K562 (cell line): ENCODE data around the gene NDFIP1. TPM values are rescaled to one million over a fixed set of nuclear protein-coding genes. Genes with fewer than 3 reads are reported as not detected.

Experiments used
- ATAC-seq: fragments of 200-7000 bp; cut with Tn5 transposase; 3 replicates; pipeline ENCODE4 v1.9.1; 2020; ENCODE audit warnings: moderate library complexity
- BruUV-seq: library from RNA; stranded (reverse); fragments of 400-500 nt; replicated peaks from 2 replicates; lab custom pipeline; 2021; lab: Mats Ljungman, UMichigan
- CTCF ChIA-PET: fragments of 300-600 bp; formaldehyde crosslinking; extraction: SDS; loops from one replicate; lab custom pipeline; 2021; ENCODE audit warnings: low intra/inter-chr PET ratio; lab: Yijun Ruan, JAX
- POLR2A ChIA-PET: fragments of 300-600, 350-650 bp; sonication (Branson Sonifier 250); formaldehyde crosslinking; extraction: SDS; loops from one replicate; lab custom pipeline; 2021; ENCODE audit warnings: antibody characterized with exemption, inconsistent platforms; lab: Yijun Ruan, JAX
- DNase-seq, 4 experiments: peaks; one replicate each; pipeline versions ENCODE4 v3.0.0 to v3.0.0-alpha.2; 2011 to 2018; ENCODE audit warnings: low spot score in 3 of 4, mixed read lengths in 3 of 4; ENCODE audit errors: extremely low read depth in 1 of 4
- FAIRE-seq: peaks from 2 replicates; lab custom pipeline; 2011; peaks lifted over from hg19 to GRCh38; lab: Jason Lieb, UNC
- H2AFZ ChIP-seq: 2 replicates; pipeline ENCODE4 v1.6.0; 2011; ENCODE audit warnings: low read depth, low read length, control low read depth, inconsistent platforms
- H3K27ac ChIP-seq: fragments of 200-600 bp; 3 replicates; pipeline ENCODE4 v1.8.0; 2011; ENCODE audit warnings: low read depth, mild to moderate bottlenecking, control low read depth, inconsistent platforms, low read length, moderate library complexity, mixed read lengths; ENCODE audit errors: extremely low read depth
- H3K27me3 ChIP-seq, 2 experiments: fragments of 300-600 bp in 1 of 2; 2 replicates in 1 of 2; 3 replicates in 1 of 2; pipeline versions ENCODE4 v1.6.0 to v1.8.0; 2011; ENCODE audit warnings: inconsistent platforms in 2 of 2, low read length in 2 of 2, mild to moderate bottlenecking in 1 of 2, mixed read lengths in 1 of 2, moderate library complexity in 1 of 2; ENCODE audit not compliant: control insufficient read depth in 2 of 2, insufficient read depth in 2 of 2
- H3K36me3 ChIP-seq: fragments of 300-600 bp; 3 replicates; pipeline ENCODE4 v1.8.0; 2011; ENCODE audit warnings: mild to moderate bottlenecking, low read length, inconsistent platforms; ENCODE audit not compliant: control insufficient read depth, insufficient read depth
- H3K4me1 ChIP-seq, 2 experiments: fragments of 200-600 bp in 1 of 2; replicated peaks in 1 of 2; 2 replicates in 1 of 2; 3 replicates in 1 of 2; pipeline versions ENCODE4 v1.5.1 to v1.8.0; 2011; ENCODE audit warnings: inconsistent platforms in 2 of 2, low read length in 2 of 2, mild to moderate bottlenecking in 1 of 2, mixed read lengths in 1 of 2, moderate library complexity in 1 of 2; ENCODE audit not compliant: control insufficient read depth in 2 of 2, insufficient read depth in 2 of 2
- H3K4me2 ChIP-seq: 2 replicates; pipeline ENCODE4 v1.6.1; 2011; ENCODE audit warnings: low read length, control low read depth, inconsistent platforms, mixed read lengths; ENCODE audit not compliant: insufficient read depth
- H3K4me3 ChIP-seq: fragments of 200-600 bp; sonication (generic), shearing (Covaris generic); 2 replicates; pipeline ENCODE4 v1.5.1; 2016; ENCODE audit warnings: control low read depth, inconsistent platforms
- H3K79me2 ChIP-seq: fragments of 200-600 bp; 3 replicates; pipeline ENCODE4 v1.8.0; 2011; ENCODE audit warnings: low read length, inconsistent platforms; ENCODE audit not compliant: control insufficient read depth, insufficient read depth
- H3K9ac ChIP-seq, 2 experiments: 2 replicates each; pipeline versions ENCODE4 v1.6.0 to v1.6.1; 2011; ENCODE audit warnings: low read depth in 2 of 2, low read length in 2 of 2, control low read depth in 1 of 2, inconsistent platforms in 1 of 2, mild to moderate bottlenecking in 1 of 2, mixed read lengths in 1 of 2; ENCODE audit not compliant: insufficient read depth in 1 of 2
- H3K9me1 ChIP-seq: one replicate; pipeline ENCODE4 v1.6.0; 2011; ENCODE audit warnings: inconsistent platforms, mild to moderate bottlenecking, low read length, moderate library complexity; ENCODE audit not compliant: control insufficient read depth, insufficient read depth
- H3K9me3 ChIP-seq: replicated peaks from 2 replicates; pipeline ENCODE4 v1.5.1; 2011; ENCODE audit warnings: low read depth, low read length, inconsistent platforms; ENCODE audit not compliant: control insufficient read depth, insufficient read depth
- H4K20me1 ChIP-seq: replicated peaks from 2 replicates; pipeline ENCODE4 v1.6.1; 2011; ENCODE audit warnings: low read length, inconsistent platforms, mixed read lengths; ENCODE audit not compliant: control insufficient read depth, insufficient read depth
- CREB1 ChIP-seq, 2 experiments: sonication (generic) in 1 of 2; formaldehyde crosslinking in 1 of 2; IDR thresholded peaks; 2 replicates each; pipeline versions ENCODE4 v1.6.1 to v1.8.0; 2012 to 2022; ENCODE audit warnings: inconsistent platforms in 1 of 2, mild to moderate bottlenecking in 1 of 2, missing genetic modification reagents in 1 of 2, moderate library complexity in 1 of 2
- GTF2A2 ChIP-seq: IDR thresholded peaks from 2 replicates; pipeline ENCODE4 v1.6.1; 2016; ENCODE audit warnings: mild to moderate bottlenecking, missing genetic modification characterization, missing compliant biosample characterization
- JUNB ChIP-seq: fragments of 450-650 bp; formaldehyde crosslinking; conservative IDR thresholded peaks from 2 replicates; pipeline ENCODE4 v1.4.0; 2020; ENCODE audit warnings: mild to moderate bottlenecking
- MCM5 ChIP-seq: fragments of 450-650 bp; IDR thresholded peaks from 2 replicates; pipeline ENCODE4 v1.6.1; 2016; ENCODE audit warnings: low read depth
- PRMT5 ChIP-seq: sonication (generic); formaldehyde crosslinking; IDR thresholded peaks from 2 replicates; pipeline ENCODE4 v1.5.0; 2020; ENCODE audit warnings: missing genetic modification reagents
- RB1 ChIP-seq: fragments of 450-650 bp; IDR thresholded peaks from 2 replicates; pipeline ENCODE4 v1.6.1; 2017; ENCODE audit warnings: low read depth, mild to moderate bottlenecking
- SP2 ChIP-seq: IDR thresholded peaks from 2 replicates; pipeline ENCODE4 v1.6.1; 2011; ENCODE audit warnings: mild to moderate bottlenecking, low read depth, low read length, moderate library complexity; ENCODE audit not compliant: poor library complexity, severe bottlenecking; ENCODE audit errors: extremely low read depth
- TAF9B ChIP-seq: fragments of 450-650 bp; IDR thresholded peaks from 2 replicates; pipeline ENCODE4 v1.6.1; 2018; ENCODE audit warnings: mild to moderate bottlenecking; ENCODE audit not compliant: partially characterized antibody
- ZKSCAN3 ChIP-seq: fragments of 250-450 bp; sonication (Bioruptor Pico); IDR thresholded peaks from 2 replicates; pipeline ENCODE4 v1.4.0; 2020
- ZNF140 ChIP-seq: fragments of 250-450 bp; sonication (Bioruptor Pico); IDR thresholded peaks from 2 replicates; pipeline ENCODE4 v1.8.0; 2021; ENCODE audit warnings: moderate library complexity, mild to moderate bottlenecking, inconsistent platforms
- ZNF146 ChIP-seq: IDR thresholded peaks from one replicate; pipeline ENCODE4 v1.6.1; 2018; ENCODE audit warnings: missing compliant biosample characterization; ENCODE audit not compliant: unreplicated experiment
- WGBS: fragments of 100-300 bp; shearing (Covaris generic); methylation state at CpG from one replicate; pipeline ENCODE4 v1.1.6; 2016; ENCODE audit warnings: low coverage, mixed read lengths; ENCODE audit not compliant: insufficient coverage; ENCODE audit errors: missing lambda C conversion rate; 5-methylcytosine and 5-hydroxymethylcytosine counted together
- in situ Hi-C: fragments of 300-500 bp; cut with MboI; formaldehyde crosslinking; loops from 4 replicates; pipeline ENCODE4 v1.15.0; 2018; ENCODE audit warnings: inconsistent platforms, mixed read lengths
- intact Hi-C: fragments of 100-400 bp; cut with micrococcal nuclease; formaldehyde crosslinking; loops from 2 replicates; pipeline ENCODE4 v1.14.2; 2022
- polyA plus RNA-seq, 8 experiments: library from polyadenylated mRNA; depleted of rRNA in 4 of 8; stranded (reverse) in 5 of 8; unstranded in 3 of 8; fragments of >200 nt; fragmentation: Nextera tagmentation in 2 of 8; fragmentation: Illumina TruSeq in 1 of 8; extraction: Ambion mirVana in 2 of 8; extraction: Trizol in 1 of 8; gene quantifications; 2 replicates each; pipeline versions ENCODE4 v1.2.1 to v1.2.3, GENCODE V29; 2011 to 2014; ENCODE audit warnings: inconsistent platforms in 1 of 8, missing spikeins in 1 of 8
- total RNA-seq, 7 experiments: library from RNA; depleted of rRNA in 6 of 7; stranded (reverse); fragments of >200 nt in 6 of 7; fragmentation: Illumina TruSeq in 2 of 7; extraction: Trizol in 2 of 7; gene quantifications; 2 replicates each; pipeline versions ENCODE4 v1.2.1 to v1.2.3, GENCODE V29; 2011 to 2021; ENCODE audit warnings: low replicate concordance in 1 of 7
- TF ChIP-seq, protein P1 (sequence below): fragments of 150-350 bp; conservative IDR thresholded peaks from 2 replicates; pipeline ENCODE4 v1.6.1; 2014; ENCODE audit warnings: low read length
- TF ChIP-seq, protein P2 (sequence below): fragments of 450-650 bp; IDR thresholded peaks from 2 replicates; pipeline ENCODE4 v1.6.1; 2017; ENCODE audit warnings: mild to moderate bottlenecking, moderate library complexity
- TF ChIP-seq, protein P3 (sequence below): IDR thresholded peaks from 2 replicates; pipeline ENCODE4 v1.6.1; 2011; ENCODE audit not compliant: insufficient read length; ENCODE audit errors: extremely low read depth

The NDFIP1 gene
- total and polyA plus RNA-seq, 9 of the 15 experiments (the other 6 are each of a cell fraction or from before 2014, with no cell fraction given), result 5.3 to 37.5 (median 31.9) TPM

DNA sequence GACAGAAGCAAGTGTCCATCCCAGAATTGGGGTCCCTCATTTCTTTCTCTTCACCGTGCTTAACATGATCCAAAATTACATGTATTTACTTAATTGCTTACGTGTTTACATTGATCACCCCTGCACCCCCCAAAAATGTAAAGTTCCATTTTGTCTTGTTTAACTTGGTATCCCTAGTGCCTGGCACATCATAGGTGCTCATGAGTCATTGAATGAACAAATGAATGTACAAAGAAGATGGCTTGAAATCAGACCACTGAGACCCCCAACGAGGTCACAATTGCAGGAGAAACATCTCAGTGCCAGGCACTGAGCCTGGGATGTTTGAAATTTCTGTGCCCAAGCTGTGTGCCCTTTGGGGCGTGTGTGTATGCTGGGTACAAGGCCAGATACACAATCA, 45.2 kb upstream of the NDFIP1 start:
- Histone ChIP-seq H3K4me1 (no peaks in the 10 kb centered on the region; a peak in 1 of 5 replicates), H4K20me1 (no peaks in the 10 kb centered on the region), H3K79me2 (no peaks in the 10 kb centered on the region), H3K36me3 (no peaks in the 10 kb centered on the region), H3K9me3 (no peaks in the 10 kb centered on the region), H3K9ac (peak overlapping the region in 1 of 2 experiments; percentile 48; a peak in 1 of 4 replicates), H3K27ac (no peak overlapping the region), H3K4me3 (no peak overlapping the region), H3K9me1 (no peaks in the 10 kb centered on the region), H3K4me2 (no peak overlapping the region), H3K27me3 (peaks cover 24 to 39% of the 10 kb centered on the region in 2 experiments), H2AFZ (no peak overlapping the region)
- ChIA-PET POLR2A (interaction anchor here (0.7 to 1.5 kb wide), 2 partner anchors 10 to 102 kb away, joined by 5 read pairs; no protein-coding TSS in a partner anchor), CTCF (no interaction called here)
- in situ Hi-C loops, result no loop called here
- intact Hi-C loops, result no loop called here
- no peak for DNase-seq
- WGBS, result 0% methylated on average over 4 of the region's 4 CpGs
- no TSS peak for BruUV-seq
- TF ChIP-seq RB1 (no peak), ZNF146 (no peak), ZKSCAN3 (CRISPR knock-in tag) (no peak), TAF9B (no peak), GTF2A2 (tag) (no peak), MCM5 (no peak), ZNF140 (CRISPR knock-in tag) (no peak), CREB1 (IDR thresholded peaks at IDR 0.05) (no peak), CREB1 (CRISPR knock-in tag; IDR thresholded peaks at IDR 0.05) (no peak), SP2 (no peak), JUNB (CRISPR knock-in tag) (no peak), PRMT5 (CRISPR knock-in tag) (no peak)
- TF ChIP-seq, protein P1, sequence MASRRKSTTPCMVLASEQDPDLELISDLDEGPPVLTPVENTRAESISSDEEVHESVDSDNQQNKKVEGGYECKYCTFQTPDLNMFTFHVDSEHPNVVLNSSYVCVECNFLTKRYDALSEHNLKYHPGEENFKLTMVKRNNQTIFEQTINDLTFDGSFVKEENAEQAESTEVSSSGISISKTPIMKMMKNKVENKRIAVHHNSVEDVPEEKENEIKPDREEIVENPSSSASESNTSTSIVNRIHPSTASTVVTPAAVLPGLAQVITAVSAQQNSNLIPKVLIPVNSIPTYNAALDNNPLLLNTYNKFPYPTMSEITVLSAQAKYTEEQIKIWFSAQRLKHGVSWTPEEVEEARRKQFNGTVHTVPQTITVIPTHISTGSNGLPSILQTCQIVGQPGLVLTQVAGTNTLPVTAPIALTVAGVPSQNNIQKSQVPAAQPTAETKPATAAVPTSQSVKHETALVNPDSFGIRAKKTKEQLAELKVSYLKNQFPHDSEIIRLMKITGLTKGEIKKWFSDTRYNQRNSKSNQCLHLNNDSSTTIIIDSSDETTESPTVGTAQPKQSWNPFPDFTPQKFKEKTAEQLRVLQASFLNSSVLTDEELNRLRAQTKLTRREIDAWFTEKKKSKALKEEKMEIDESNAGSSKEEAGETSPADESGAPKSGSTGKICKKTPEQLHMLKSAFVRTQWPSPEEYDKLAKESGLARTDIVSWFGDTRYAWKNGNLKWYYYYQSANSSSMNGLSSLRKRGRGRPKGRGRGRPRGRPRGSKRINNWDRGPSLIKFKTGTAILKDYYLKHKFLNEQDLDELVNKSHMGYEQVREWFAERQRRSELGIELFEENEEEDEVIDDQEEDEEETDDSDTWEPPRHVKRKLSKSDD, result no peak
- TF ChIP-seq, protein P2, sequence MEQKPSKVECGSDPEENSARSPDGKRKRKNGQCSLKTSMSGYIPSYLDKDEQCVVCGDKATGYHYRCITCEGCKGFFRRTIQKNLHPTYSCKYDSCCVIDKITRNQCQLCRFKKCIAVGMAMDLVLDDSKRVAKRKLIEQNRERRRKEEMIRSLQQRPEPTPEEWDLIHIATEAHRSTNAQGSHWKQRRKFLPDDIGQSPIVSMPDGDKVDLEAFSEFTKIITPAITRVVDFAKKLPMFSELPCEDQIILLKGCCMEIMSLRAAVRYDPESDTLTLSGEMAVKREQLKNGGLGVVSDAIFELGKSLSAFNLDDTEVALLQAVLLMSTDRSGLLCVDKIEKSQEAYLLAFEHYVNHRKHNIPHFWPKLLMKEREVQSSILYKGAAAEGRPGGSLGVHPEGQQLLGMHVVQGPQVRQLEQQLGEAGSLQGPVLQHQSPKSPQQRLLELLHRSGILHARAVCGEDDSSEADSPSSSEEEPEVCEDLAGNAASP, result no peak
- TF ChIP-seq, protein P3, sequence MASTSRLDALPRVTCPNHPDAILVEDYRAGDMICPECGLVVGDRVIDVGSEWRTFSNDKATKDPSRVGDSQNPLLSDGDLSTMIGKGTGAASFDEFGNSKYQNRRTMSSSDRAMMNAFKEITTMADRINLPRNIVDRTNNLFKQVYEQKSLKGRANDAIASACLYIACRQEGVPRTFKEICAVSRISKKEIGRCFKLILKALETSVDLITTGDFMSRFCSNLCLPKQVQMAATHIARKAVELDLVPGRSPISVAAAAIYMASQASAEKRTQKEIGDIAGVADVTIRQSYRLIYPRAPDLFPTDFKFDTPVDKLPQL, result no peak
- no peak for FAIRE-seq
- no peak for ATAC-seq
